ENCODE data around the gene SFSWAP.

The SFSWAP gene

DNA sequence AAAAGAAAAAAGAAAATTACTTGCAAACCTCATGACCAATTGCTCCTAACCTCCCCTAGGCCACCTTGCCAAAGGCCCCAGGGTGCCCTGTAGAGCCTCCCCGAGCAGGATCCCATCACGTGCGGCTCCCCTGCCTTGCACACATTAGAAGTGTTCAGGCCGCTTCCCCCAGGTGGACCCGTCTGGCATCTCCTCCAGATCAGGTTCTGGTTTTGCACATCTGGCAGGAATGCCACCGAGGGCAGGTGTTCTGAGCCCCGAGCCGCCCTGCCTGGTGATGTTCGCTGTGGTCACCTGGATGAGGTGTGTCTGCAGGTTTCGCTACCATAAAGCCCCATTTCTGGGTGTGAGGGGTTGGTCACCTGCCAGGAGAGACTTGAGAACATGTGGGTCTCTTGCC, 136.6 kb downstream of the SFSWAP start:
- peaks cover 0 to 4% of the 10 kb centered on the region in 2 donors for H3K4me1 Mint-ChIP-seq (ENCODE audit: low read depth in 2 of 2)
- H3K27ac Mint-ChIP-seq, result no peak overlapping the region
- peaks cover 3% of the 10 kb centered on the region for H3K36me3 Mint-ChIP-seq (ENCODE audit: insufficient read depth)
- ATAC-seq (replicated peaks), result no peak
- DNase-seq, result no peak
- no peaks in the 10 kb centered on the region for H3K9me3 Mint-ChIP-seq
- H3K27me3 Mint-ChIP-seq, result peaks cover 0 to 15% of the 10 kb centered on the region in 2 donors
- no peak overlapping the region for H3K4me3 Mint-ChIP-seq

DNA sequence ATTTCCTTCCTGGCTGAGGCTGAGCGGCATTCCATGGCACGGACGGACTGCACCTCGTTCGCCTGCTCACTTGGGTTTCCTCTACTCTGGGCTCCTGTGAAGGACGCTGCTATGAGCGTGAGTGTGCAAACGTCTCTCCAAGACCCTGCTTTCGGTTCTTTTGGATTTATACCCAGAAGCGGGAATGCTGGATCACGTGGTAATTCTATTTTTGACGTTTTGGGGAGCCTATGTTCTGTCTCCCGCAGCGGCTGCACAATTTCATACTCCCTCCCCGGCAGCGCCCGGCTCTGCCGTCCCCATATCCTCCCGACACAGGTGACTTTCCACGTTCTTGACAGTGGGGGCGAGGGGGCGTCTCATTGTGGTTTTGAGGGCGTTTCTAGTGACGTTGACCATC, 137.9 kb downstream of the SFSWAP start:
- peaks cover 0 to 4% of the 10 kb centered on the region in 2 donors for H3K4me1 Mint-ChIP-seq (ENCODE audit: low read depth in 2 of 2)
- H3K27ac Mint-ChIP-seq, result no peak overlapping the region
- DNase-seq (no peak), ATAC-seq (replicated peaks) (no peak)
- no peak overlapping the region for H3K4me3 Mint-ChIP-seq
- H3K27me3 Mint-ChIP-seq, result peaks cover 0 to 23% of the 10 kb centered on the region in 2 donors
- H3K36me3 Mint-ChIP-seq (ENCODE audit: insufficient read depth), result peaks cover 3% of the 10 kb centered on the region
- no peaks in the 10 kb centered on the region for H3K9me3 Mint-ChIP-seq
